HS-27A (cell line): Measurements from ENCODE around the gene DACT1.

Experiments used
- DNase-seq: peaks from one replicate; pipeline ENCODE4 v3.0.0-alpha.2; 2012; ENCODE audit warnings: low read depth, missing footprints

The DACT1 gene

DNA sequence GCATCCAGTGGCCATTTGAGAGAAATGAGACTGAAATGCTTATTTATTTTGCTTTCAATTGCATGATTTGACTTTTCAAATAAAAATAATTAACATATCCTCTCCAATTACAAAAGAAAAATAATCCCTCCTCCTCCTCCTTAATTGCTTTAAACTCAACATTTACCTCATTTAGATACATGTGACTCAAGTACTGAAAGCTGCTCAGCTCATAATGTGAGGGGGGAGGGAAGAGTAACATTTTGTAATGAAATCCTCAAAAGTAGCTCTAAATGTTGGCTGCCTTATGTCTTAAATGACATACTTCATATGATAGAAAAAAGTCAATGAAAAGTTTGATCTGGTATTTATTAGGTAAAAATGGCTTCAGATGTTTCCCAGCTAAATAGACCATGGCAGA lies 29.0 kb downstream of the DACT1 start:
- no peak for DNase-seq

- DNase-seq, result no peak
Measured at GRCh38 chr14:58667900-58668299, 30.1 kb downstream of the DACT1 start.

- DNase-seq, result no peak
Measured at GRCh38 chr14:58668848-58669480, 31.2 kb downstream of the DACT1 start.

GRCh38 chr14:58669556-58670200 lies 31.9 kb downstream of the DACT1 start:
- DNase-seq, result no peak

- DNase-seq, result no peak
Measured at GRCh38 chr14:58671024-58671423, 33.3 kb downstream of the DACT1 start.

DNA sequence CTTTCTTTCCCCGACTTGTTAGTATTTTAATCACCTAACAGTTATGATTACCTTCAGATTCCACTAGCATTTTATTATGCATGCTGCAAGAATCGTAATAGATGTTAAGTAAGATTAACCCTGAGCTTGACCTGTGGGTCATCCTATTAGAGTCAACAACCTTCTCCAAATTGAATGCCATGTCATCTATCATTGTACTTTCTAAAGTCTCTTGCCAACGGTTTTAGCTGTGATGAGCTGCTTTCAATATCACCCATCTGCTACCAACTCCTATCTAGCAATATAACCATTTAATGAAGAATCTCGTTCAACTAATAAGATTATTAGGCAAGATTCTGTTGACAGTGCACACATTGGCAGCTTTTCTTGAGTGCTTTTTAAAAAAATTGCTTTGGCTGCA lies 33.7 kb downstream of the DACT1 start:
- DNase-seq, result no peak

- no peak for DNase-seq
Measured at GRCh38 chr14:58673722-58674121, 36.0 kb downstream of the DACT1 start.

- no peak for DNase-seq
Measured at GRCh38 chr14:58677001-58677400, 39.2 kb downstream of the DACT1 start.

- no peak for DNase-seq
Measured at GRCh38 chr14:58677517-58677916, 39.8 kb downstream of the DACT1 start.

DNA sequence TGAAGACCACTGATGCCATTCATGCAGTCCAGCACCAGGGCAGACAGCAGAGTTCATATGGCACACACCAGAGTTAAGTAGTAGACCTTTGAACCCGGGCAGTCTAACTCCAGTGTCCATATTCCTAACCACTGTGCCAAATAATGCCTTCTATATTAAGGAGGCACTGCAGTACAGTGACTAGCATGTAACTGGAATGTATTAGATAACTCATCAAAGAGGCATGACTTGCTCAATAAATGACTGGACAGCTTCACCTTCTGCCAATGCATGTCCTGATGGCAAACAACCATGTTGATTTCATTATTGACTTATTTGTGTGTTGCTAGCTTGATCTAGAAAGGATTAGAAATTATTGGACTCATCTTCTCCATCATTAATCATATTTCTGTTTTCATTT lies 40.2 kb downstream of the DACT1 start:
- DNase-seq, result no peak

DNA sequence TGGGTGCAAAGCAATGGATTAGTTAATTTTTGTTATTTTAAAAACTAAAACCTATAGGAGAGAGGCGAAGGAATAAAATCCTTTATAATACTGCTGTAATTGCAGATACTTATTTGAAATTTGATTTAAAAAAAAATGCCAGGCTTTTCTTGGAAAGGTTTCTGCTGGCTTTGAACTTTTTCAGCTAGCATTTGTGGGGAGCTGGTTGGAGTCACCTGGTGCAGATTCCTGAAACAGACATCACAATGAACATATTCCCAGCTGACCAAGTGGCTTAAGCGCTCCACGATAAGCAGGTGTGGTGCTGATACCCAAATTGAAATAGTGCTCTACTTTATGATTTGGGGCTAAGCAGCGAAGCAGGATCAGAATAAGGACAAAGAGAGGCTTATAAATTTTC lies 42.9 kb downstream of the DACT1 start:
- no peak for DNase-seq

GRCh38 chr14:58687232-58687795 lies 49.6 kb downstream of the DACT1 start:
- no peak for DNase-seq

DNA sequence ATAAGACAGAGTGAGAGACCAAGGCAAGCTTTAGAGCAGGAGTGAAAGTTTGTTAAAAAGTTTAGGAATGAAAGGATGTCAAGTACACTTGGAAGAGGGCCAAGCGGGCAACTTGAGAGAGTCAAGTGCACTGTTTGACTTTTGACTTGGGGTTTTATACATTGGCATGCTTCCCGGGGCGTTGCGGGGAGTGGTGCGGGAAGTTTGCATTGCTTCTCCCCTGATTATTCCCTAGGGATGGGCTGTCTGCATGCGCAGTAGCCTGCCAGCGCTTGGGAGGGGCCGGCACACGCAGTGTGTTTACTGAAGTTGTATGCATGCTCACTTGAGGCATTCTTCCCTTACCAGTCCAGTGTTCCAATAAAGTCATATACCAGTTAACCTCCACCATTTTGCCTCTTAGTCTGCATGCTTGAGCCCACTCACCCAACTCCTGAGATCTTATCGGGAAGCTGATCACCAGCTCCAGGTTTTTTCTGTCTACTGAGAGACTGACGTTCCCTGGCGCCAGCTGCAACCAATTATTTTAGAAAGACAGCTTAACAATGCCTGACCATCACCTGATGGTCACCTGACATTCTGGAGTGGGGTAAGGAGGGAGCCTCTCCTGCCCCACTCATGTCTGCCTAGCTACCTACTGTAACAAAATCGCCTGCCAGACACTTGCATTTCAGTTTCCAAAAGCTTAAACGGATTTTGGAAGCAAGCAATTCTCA lies 53.2 kb downstream of the DACT1 start:
- no peak for DNase-seq

- DNase-seq, result no peak
Measured at GRCh38 chr14:58693048-58693447, 55.3 kb downstream of the DACT1 start.

DNA sequence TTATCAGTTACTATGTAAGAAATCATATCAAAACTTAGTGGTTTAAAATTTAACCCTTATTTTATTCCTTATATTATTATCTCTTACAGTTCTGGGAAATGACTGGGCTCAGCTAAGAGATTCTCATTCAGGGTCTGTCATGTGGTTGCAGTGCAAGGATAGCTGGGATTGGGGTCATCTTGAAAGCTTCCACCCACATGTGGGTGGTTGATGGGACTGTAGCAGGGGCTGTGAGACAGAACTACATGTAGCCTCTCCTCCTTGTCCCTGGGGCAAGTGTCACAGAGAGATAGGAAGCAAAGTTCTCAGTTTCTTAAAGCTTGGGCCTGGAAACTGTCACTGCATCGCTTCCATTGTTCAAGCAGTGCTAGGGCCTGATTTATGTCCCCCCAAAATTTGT lies 57.8 kb downstream of the DACT1 start:
- DNase-seq, result no peak

- no peak for DNase-seq
Measured at GRCh38 chr14:58697266-58697929, 59.6 kb downstream of the DACT1 start.
